Mesendoderm (in vitro differentiated cells): Measurements from ENCODE around the gene MACROD1.

Experiments
- DNase-seq: peaks from one replicate; pipeline ENCODE4 v3.0.0; 2013
- H2AK5ac ChIP-seq: 2 replicates; pipeline ENCODE4 v1.6.1; 2013; ENCODE audit warnings: low read length, inconsistent platforms
- H2BK120ac ChIP-seq: 2 replicates; pipeline ENCODE4 v1.6.1; 2013; ENCODE audit warnings: low read depth, mild to moderate bottlenecking, low read length, moderate library complexity, mixed read lengths
- H2BK15ac ChIP-seq: replicated peaks from 2 replicates; pipeline ENCODE4 v1.6.1; 2013; ENCODE audit warnings: low read depth, mild to moderate bottlenecking, moderate library complexity
- H2BK5ac ChIP-seq: 2 replicates; pipeline ENCODE4 v1.6.1; 2013; ENCODE audit warnings: low read length, inconsistent platforms
- H3K18ac ChIP-seq: 2 replicates; pipeline ENCODE4 v1.6.1; 2013; ENCODE audit warnings: mild to moderate bottlenecking, low read length, mixed read lengths
- H3K23ac ChIP-seq: one replicate; pipeline ENCODE4 v1.6.1; 2013; ENCODE audit warnings: low read length
- H3K27ac ChIP-seq: 2 replicates; pipeline ENCODE4 v1.5.1; 2013; ENCODE audit warnings: low read depth, mild to moderate bottlenecking, inconsistent platforms, low read length, moderate library complexity
- H3K27me3 ChIP-seq: 2 replicates; pipeline ENCODE4 v1.6.1; 2013; ENCODE audit warnings: low read length, control low read depth, mild to moderate bottlenecking, inconsistent platforms; ENCODE audit not compliant: insufficient read depth, poor library complexity
- H3K36me3 ChIP-seq: 2 replicates; pipeline ENCODE4 v1.6.1; 2013; ENCODE audit warnings: low read length, inconsistent platforms; ENCODE audit not compliant: control insufficient read depth, insufficient read depth
- H3K4ac ChIP-seq: one replicate; pipeline ENCODE4 v1.6.1; 2013; ENCODE audit warnings: low read depth, mild to moderate bottlenecking, low read length, moderate library complexity
- H3K4me1 ChIP-seq: 2 replicates; pipeline ENCODE4 v1.6.1; 2013; ENCODE audit warnings: low read depth, low read length, inconsistent platforms; ENCODE audit not compliant: control insufficient read depth
- H3K4me2 ChIP-seq: 2 replicates; pipeline ENCODE4 v1.6.1; 2013; ENCODE audit warnings: low read length
- H3K4me3 ChIP-seq: 2 replicates; pipeline ENCODE4 v1.5.1; 2013; ENCODE audit warnings: mild to moderate bottlenecking, low read length
- H3K56ac ChIP-seq: one replicate; pipeline ENCODE4 v1.6.1; 2013; ENCODE audit warnings: low read length
- H3K79me1 ChIP-seq: 2 replicates; pipeline ENCODE4 v1.6.1; 2013; ENCODE audit warnings: low read length, inconsistent platforms
- H3K79me2 ChIP-seq: 2 replicates; pipeline ENCODE4 v1.6.1; 2013; ENCODE audit warnings: mild to moderate bottlenecking, low read length; ENCODE audit not compliant: control insufficient read depth, insufficient read depth
- H3K9ac ChIP-seq: 2 replicates; pipeline ENCODE4 v1.6.1; 2013; ENCODE audit warnings: low read length, inconsistent platforms
- H4K5ac ChIP-seq: one replicate; pipeline ENCODE4 v1.6.1; 2013; ENCODE audit warnings: low read length
- H4K8ac ChIP-seq: one replicate; pipeline ENCODE4 v1.6.1; 2013; ENCODE audit warnings: low read depth, mild to moderate bottlenecking, control low read depth, low read length, moderate library complexity
- WGBS: extraction: QIAGEN DNeasy Blood & Tissue Kit; methylation state at CpG from one replicate; pipeline ENCODE4 v1.1.7; 2013; ENCODE audit warnings: low lambda C conversion rate, missing lambda C conversion rate; ENCODE audit not compliant: insufficient coverage; ENCODE audit errors: extremely low coverage; 5-methylcytosine and 5-hydroxymethylcytosine counted together

The MACROD1 gene

DNA sequence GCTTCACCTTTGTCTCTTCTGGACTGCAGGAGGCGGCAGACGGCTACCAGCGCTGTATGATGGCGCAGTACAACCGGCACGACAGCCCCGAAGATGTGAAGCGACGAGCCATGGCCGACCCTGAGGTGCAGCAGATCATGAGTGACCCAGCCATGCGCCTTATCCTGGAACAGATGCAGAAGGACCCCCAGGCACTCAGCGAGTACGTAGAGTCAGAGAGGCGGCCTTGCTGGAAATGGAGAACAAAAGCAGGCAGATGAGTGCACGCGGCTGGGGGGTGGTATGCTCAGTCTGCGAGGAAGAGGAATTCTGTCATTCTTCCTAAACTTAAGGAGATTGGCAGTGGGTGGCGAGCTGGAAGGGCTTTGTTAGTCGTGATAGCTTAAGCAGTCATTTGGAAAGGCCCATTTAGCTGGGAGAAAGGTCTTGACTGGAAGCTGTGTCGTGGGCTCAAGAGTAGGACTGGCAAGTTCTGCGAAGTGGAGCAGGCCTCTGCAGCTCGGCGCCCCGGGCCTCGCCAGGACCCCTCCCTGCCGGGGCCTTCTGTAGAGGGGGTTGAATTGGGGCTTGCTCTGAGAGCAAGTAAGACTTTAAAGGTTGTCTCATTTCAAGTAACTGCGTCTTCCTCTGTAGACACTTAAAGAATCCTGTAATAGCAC, 37.6 kb upstream of the MACROD1 start:
- Histone ChIP-seq H3K4me3 (no peak overlapping the region), H2AK5ac (no peak overlapping the region), H3K79me2 (no peaks in the 10 kb centered on the region), H3K18ac (no peak overlapping the region), H3K23ac (no peak overlapping the region), H3K9ac (no peak overlapping the region), H2BK15ac (no peak overlapping the region), H2BK120ac (no peak overlapping the region), H3K4ac (no peak overlapping the region), H3K36me3 (peaks cover 30% of the 10 kb centered on the region), H3K4me1 (no peaks in the 10 kb centered on the region), H4K5ac (no peak overlapping the region), H3K4me2 (no peak overlapping the region), H3K56ac (no peak overlapping the region), H3K27me3 (no peaks in the 10 kb centered on the region), H4K8ac (no peak overlapping the region), H3K79me1 (peaks cover 3% of the 10 kb centered on the region), H2BK5ac (no peak overlapping the region), H3K27ac (no peak overlapping the region)
- no CpG with 5 or more reads among the region's 27 CpGs for WGBS
- DNase-seq = no peak

DNA sequence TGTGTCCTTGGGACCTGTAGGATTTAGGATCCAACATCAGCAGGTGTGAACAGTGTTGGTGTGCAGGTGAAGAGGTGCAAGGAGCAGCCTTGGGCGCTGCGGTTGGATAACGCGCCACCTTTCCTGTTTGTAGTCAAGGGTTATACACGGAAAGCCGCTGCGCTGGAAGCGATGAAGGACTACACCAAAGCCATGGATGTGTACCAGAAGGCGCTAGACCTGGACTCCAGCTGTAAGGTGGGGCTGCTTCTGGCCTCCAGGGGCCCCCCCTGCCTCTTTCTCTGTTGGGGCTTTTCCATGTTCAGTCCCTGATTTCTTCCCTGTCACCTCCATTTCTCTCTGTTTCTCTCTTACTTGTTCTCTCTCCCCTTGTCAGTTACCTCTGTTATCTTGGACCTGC, 37.1 kb upstream of the MACROD1 start:
- H3K23ac ChIP-seq = no peak overlapping the region
- no peak overlapping the region for H3K4me3 ChIP-seq
- no peak overlapping the region for H2BK15ac ChIP-seq
- H2AK5ac ChIP-seq = no peak overlapping the region
- no peak overlapping the region for H3K18ac ChIP-seq
- no peak overlapping the region for H3K27ac ChIP-seq
- no peak overlapping the region for H4K8ac ChIP-seq
- no peaks in the 10 kb centered on the region for H3K4me1 ChIP-seq
- H3K79me1 ChIP-seq = peaks cover 3% of the 10 kb centered on the region
- H2BK5ac ChIP-seq = no peak overlapping the region
- no peak for DNase-seq
- no peak overlapping the region for H3K56ac ChIP-seq
- no peak overlapping the region for H3K9ac ChIP-seq
- H2BK120ac ChIP-seq = no peak overlapping the region
- no peak overlapping the region for H4K5ac ChIP-seq
- no CpG with 5 or more reads among the region's 9 CpGs for whole genome bisulfite sequencing
- H3K27me3 ChIP-seq = no peaks in the 10 kb centered on the region
- H3K79me2 ChIP-seq = no peaks in the 10 kb centered on the region
- no peak overlapping the region for H3K4me2 ChIP-seq
- peaks cover 30% of the 10 kb centered on the region for H3K36me3 ChIP-seq
- no peak overlapping the region for H3K4ac ChIP-seq

DNA sequence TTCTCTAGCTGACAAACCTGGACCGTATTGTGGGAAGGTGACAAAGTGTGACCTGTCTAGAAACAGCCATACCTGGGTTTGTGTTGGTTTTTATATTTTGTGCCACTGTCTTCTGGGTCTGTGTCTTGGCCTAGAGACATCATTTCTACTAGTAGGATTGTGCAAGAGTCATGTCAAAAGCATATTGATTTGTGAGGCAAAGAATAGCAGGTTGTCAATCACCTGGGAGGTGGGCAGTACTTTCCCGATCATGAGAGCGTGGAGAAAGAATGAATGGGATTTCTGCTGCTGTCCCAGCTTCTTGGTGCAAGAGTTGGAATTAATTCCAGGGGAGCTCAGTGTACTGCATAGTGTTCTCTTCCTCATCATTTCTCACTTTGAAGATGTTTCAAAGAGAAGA, 35.6 kb upstream of the MACROD1 start:
- Histone ChIP-seq H3K79me2 (no peaks in the 10 kb centered on the region), H3K27me3 (no peaks in the 10 kb centered on the region), H2BK120ac (no peak overlapping the region), H3K27ac (no peak overlapping the region), H3K56ac (no peak overlapping the region), H3K36me3 (peaks cover 37% of the 10 kb centered on the region), H3K79me1 (peaks cover 3% of the 10 kb centered on the region), H3K4me1 (no peaks in the 10 kb centered on the region), H3K9ac (no peak overlapping the region), H3K4ac (no peak overlapping the region), H4K8ac (no peak overlapping the region), H2BK15ac (no peak overlapping the region), H4K5ac (no peak overlapping the region), H3K4me3 (no peak overlapping the region), H3K4me2 (no peak overlapping the region), H2BK5ac (no peak overlapping the region), H3K18ac (no peak overlapping the region), H3K23ac (no peak overlapping the region), H2AK5ac (no peak overlapping the region)
- no CpG with 5 or more reads among the region's 3 CpGs for WGBS
- no peak for DNase-seq

DNA sequence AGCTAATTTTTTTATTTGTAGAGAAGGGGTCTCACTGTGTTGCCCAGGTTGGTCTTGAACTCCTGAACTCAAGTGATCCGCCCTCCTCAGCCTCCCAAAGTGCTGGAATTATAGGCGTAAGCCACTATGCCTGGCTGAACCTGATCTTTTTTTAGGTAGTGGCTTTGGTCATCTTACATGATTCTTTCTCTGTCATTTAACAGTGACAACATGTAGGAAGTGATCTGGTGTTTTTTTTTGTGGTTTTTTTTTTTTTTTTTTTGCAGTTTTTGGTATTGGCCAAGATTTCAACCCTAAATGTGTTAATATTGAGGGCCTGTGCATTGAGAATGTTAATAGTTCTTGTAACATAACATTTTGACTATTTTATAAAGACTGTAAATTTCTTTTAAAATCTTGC, 32.6 kb upstream of the MACROD1 start:
- H3K4me2 ChIP-seq = no peak overlapping the region
- no peak overlapping the region for H3K56ac ChIP-seq
- DNase-seq = no peak
- H3K79me2 ChIP-seq = no peaks in the 10 kb centered on the region
- no peaks in the 10 kb centered on the region for H3K4me1 ChIP-seq
- peaks cover 3% of the 10 kb centered on the region for H3K79me1 ChIP-seq
- no peak overlapping the region for H2AK5ac ChIP-seq
- H3K36me3 ChIP-seq = peaks cover 45% of the 10 kb centered on the region
- H4K8ac ChIP-seq = no peak overlapping the region
- no peak overlapping the region for H3K9ac ChIP-seq
- H3K4me3 ChIP-seq = no peak overlapping the region
- no peak overlapping the region for H2BK120ac ChIP-seq
- no CpG with 5 or more reads among the region's 2 CpGs for WGBS
- no peak overlapping the region for H4K5ac ChIP-seq
- no peak overlapping the region for H3K23ac ChIP-seq
- H3K27ac ChIP-seq = no peak overlapping the region
- no peaks in the 10 kb centered on the region for H3K27me3 ChIP-seq
- H2BK5ac ChIP-seq = no peak overlapping the region
- H3K18ac ChIP-seq = no peak overlapping the region
- H3K4ac ChIP-seq = no peak overlapping the region
- H2BK15ac ChIP-seq = no peak overlapping the region

DNA sequence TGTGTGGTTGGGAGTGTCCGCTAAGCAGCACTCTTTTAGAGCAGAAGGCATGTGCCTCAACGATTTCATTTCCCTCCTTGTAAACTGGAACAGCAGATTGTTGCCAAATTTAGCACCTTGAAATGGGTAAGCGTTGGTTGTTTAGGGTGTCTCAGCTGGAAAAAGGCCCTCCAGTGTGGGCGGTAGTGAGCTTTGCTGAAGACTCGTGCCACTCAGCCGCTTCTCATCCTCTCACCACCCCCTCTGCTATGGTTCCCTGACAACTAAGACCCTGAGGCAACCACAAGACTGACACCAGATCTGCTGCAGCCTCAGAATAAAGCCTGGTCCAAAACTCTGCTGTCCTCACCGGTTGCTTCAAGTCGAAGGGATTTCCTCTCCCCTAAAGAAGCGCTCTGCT, 30.7 kb upstream of the MACROD1 start:
- Histone ChIP-seq H3K4me1 (no peaks in the 10 kb centered on the region), H2AK5ac (no peak overlapping the region), H3K4me3 (no peak overlapping the region), H3K23ac (no peak overlapping the region), H2BK5ac (no peak overlapping the region), H3K79me1 (peaks cover 12% of the 10 kb centered on the region), H3K79me2 (peaks cover 10% of the 10 kb centered on the region), H4K8ac (no peak overlapping the region), H2BK15ac (no peak overlapping the region), H3K36me3 (peaks cover 43% of the 10 kb centered on the region), H3K56ac (no peak overlapping the region), H2BK120ac (no peak overlapping the region), H3K4ac (no peak overlapping the region), H3K9ac (no peak overlapping the region), H4K5ac (no peak overlapping the region), H3K27ac (no peak overlapping the region), H3K4me2 (no peak overlapping the region), H3K27me3 (no peaks in the 10 kb centered on the region), H3K18ac (no peak overlapping the region)
- WGBS = no CpG with 5 or more reads among the region's 9 CpGs
- DNase-seq = no peak

DNA sequence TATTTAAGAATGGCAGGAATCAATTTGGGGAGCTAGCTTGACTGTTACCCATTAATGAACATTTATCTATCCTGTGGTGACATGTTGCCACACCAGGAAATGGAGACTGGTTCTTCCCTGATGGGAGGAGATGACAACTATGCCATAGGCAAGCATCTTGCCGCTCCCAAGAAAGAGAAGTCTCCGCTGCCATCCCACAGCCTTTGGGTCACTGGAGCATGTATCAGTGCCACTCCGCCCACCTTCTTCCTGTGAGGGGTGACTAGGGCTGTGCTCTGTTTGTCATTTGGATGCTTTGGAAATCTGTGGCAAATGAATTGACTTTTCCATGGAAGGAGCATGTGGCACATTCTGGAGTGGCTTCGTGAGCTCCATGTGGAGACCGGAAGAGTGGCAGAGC, 26.5 kb upstream of the MACROD1 start:
- Histone ChIP-seq H3K4me3 (no peak overlapping the region), H3K79me1 (peaks cover 15% of the 10 kb centered on the region), H3K4me2 (no peak overlapping the region), H3K18ac (no peak overlapping the region), H3K56ac (no peak overlapping the region), H4K8ac (no peak overlapping the region), H2BK5ac (no peak overlapping the region), H3K9ac (no peak overlapping the region), H2BK120ac (no peak overlapping the region), H3K79me2 (peaks cover 28% of the 10 kb centered on the region), H2AK5ac (no peak overlapping the region), H3K27me3 (no peaks in the 10 kb centered on the region), H3K4me1 (no peaks in the 10 kb centered on the region), H4K5ac (no peak overlapping the region), H3K36me3 (peaks cover 35% of the 10 kb centered on the region), H3K4ac (no peak overlapping the region), H3K27ac (no peak overlapping the region), H3K23ac (no peak overlapping the region), H2BK15ac (no peak overlapping the region)
- DNase-seq = no peak
- no CpG with 5 or more reads among the region's 5 CpGs for WGBS
